GM23338 (cell line): ENCODE results near the gene DOCK1.

ENCODE experiments used
- CREB1 ChIP-seq: fragments of 250-450 bp; sonication (Bioruptor Pico); IDR thresholded peaks from 2 replicates; pipeline ENCODE4 v1.5.0; 2020; ENCODE audit warnings: low read depth, mild to moderate bottlenecking, moderate library complexity
- EZH2 ChIP-seq: fragments of 200-600 bp; sonication (generic); IDR thresholded peaks from one replicate; pipeline ENCODE4 v1.8.0; 2017; ENCODE audit warnings: antibody characterized with exemption, mild to moderate bottlenecking, low read depth; ENCODE audit not compliant: unreplicated experiment
- EZH2phosphoT487 ChIP-seq: fragments of 200-600 bp; sonication (generic); IDR thresholded peaks from one replicate; pipeline ENCODE4 v1.8.1; 2018; ENCODE audit warnings: antibody characterized with exemption; ENCODE audit not compliant: unreplicated experiment
- JUNB ChIP-seq: IDR thresholded peaks from one replicate; pipeline ENCODE4 v1.6.1; 2016; ENCODE audit warnings: antibody characterized with exemption; ENCODE audit not compliant: unreplicated experiment
- NANOG ChIP-seq: IDR thresholded peaks from 2 replicates; pipeline ENCODE4 v1.6.1; 2016; ENCODE audit warnings: antibody characterized with exemption, borderline replicate concordance
- POLR2AphosphoS5 ChIP-seq: IDR thresholded peaks from 2 replicates; pipeline ENCODE4 v1.6.1; 2016; ENCODE audit warnings: antibody characterized with exemption, low read depth
- TF ChIP-seq, protein P1 (sequence below): IDR thresholded peaks from 2 replicates; pipeline ENCODE4 v1.6.1; 2016; ENCODE audit warnings: antibody characterized with exemption
- TF ChIP-seq, protein P2 (sequence below), 2 experiments: fragments of 200-600 bp in 1 of 2; sonication (generic) in 1 of 2; conservative IDR thresholded peaks; 2 replicates each; pipeline versions ENCODE4 v1.5.1 to v1.6.1; 2016 to 2017; ENCODE audit warnings: antibody characterized with exemption in 2 of 2, low read depth in 2 of 2, mild to moderate bottlenecking in 2 of 2, moderate library complexity in 1 of 2
- TF ChIP-seq, protein P3 (sequence below): IDR thresholded peaks from one replicate; pipeline ENCODE4 v1.6.1; 2018; ENCODE audit warnings: antibody characterized with exemption; ENCODE audit not compliant: unreplicated experiment
- TF ChIP-seq, protein P4 (sequence below): fragments of 250-450 bp; sonication (Bioruptor Pico); IDR thresholded peaks from 2 replicates; pipeline ENCODE4 v1.5.0; 2020; ENCODE audit warnings: mild to moderate bottlenecking, moderate library complexity

DNA sequence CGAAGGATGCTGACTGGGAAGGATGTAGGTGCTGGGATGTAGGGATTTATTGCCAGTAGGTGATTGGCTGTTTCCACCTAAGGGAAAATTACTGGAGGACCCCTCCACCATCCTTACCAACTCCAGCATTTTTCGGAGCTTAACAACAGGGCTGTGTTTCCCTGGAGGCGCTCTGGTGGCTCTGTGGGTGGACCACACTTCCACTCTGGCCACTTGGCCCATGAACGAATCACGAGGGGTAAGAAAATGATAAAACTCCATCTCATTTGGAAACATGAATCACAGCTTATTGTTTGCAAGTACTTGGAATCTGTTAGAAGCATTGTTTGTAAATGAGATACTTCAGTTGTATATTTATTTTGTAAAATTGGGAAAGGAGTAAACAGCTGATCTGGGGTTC lies 3.0 kb downstream of the DOCK1 start:
- TF ChIP-seq, protein P1, sequence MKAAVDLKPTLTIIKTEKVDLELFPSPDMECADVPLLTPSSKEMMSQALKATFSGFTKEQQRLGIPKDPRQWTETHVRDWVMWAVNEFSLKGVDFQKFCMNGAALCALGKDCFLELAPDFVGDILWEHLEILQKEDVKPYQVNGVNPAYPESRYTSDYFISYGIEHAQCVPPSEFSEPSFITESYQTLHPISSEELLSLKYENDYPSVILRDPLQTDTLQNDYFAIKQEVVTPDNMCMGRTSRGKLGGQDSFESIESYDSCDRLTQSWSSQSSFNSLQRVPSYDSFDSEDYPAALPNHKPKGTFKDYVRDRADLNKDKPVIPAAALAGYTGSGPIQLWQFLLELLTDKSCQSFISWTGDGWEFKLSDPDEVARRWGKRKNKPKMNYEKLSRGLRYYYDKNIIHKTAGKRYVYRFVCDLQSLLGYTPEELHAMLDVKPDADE: no peak
- TF ChIP-seq, protein P2, sequence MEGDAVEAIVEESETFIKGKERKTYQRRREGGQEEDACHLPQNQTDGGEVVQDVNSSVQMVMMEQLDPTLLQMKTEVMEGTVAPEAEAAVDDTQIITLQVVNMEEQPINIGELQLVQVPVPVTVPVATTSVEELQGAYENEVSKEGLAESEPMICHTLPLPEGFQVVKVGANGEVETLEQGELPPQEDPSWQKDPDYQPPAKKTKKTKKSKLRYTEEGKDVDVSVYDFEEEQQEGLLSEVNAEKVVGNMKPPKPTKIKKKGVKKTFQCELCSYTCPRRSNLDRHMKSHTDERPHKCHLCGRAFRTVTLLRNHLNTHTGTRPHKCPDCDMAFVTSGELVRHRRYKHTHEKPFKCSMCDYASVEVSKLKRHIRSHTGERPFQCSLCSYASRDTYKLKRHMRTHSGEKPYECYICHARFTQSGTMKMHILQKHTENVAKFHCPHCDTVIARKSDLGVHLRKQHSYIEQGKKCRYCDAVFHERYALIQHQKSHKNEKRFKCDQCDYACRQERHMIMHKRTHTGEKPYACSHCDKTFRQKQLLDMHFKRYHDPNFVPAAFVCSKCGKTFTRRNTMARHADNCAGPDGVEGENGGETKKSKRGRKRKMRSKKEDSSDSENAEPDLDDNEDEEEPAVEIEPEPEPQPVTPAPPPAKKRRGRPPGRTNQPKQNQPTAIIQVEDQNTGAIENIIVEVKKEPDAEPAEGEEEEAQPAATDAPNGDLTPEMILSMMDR (conservative IDR thresholded peaks at IDR 0.05; ENCODE audit: low read depth in 2 of 2): no peak
- TF ChIP-seq, protein P3, sequence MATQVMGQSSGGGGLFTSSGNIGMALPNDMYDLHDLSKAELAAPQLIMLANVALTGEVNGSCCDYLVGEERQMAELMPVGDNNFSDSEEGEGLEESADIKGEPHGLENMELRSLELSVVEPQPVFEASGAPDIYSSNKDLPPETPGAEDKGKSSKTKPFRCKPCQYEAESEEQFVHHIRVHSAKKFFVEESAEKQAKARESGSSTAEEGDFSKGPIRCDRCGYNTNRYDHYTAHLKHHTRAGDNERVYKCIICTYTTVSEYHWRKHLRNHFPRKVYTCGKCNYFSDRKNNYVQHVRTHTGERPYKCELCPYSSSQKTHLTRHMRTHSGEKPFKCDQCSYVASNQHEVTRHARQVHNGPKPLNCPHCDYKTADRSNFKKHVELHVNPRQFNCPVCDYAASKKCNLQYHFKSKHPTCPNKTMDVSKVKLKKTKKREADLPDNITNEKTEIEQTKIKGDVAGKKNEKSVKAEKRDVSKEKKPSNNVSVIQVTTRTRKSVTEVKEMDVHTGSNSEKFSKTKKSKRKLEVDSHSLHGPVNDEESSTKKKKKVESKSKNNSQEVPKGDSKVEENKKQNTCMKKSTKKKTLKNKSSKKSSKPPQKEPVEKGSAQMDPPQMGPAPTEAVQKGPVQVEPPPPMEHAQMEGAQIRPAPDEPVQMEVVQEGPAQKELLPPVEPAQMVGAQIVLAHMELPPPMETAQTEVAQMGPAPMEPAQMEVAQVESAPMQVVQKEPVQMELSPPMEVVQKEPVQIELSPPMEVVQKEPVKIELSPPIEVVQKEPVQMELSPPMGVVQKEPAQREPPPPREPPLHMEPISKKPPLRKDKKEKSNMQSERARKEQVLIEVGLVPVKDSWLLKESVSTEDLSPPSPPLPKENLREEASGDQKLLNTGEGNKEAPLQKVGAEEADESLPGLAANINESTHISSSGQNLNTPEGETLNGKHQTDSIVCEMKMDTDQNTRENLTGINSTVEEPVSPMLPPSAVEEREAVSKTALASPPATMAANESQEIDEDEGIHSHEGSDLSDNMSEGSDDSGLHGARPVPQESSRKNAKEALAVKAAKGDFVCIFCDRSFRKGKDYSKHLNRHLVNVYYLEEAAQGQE: no peak
- TF ChIP-seq POLR2AphosphoS5: no peak
- no peak for TF ChIP-seq EZH2
- TF ChIP-seq CREB1 (CRISPR knock-in tag): no peak
- TF ChIP-seq, protein P4, sequence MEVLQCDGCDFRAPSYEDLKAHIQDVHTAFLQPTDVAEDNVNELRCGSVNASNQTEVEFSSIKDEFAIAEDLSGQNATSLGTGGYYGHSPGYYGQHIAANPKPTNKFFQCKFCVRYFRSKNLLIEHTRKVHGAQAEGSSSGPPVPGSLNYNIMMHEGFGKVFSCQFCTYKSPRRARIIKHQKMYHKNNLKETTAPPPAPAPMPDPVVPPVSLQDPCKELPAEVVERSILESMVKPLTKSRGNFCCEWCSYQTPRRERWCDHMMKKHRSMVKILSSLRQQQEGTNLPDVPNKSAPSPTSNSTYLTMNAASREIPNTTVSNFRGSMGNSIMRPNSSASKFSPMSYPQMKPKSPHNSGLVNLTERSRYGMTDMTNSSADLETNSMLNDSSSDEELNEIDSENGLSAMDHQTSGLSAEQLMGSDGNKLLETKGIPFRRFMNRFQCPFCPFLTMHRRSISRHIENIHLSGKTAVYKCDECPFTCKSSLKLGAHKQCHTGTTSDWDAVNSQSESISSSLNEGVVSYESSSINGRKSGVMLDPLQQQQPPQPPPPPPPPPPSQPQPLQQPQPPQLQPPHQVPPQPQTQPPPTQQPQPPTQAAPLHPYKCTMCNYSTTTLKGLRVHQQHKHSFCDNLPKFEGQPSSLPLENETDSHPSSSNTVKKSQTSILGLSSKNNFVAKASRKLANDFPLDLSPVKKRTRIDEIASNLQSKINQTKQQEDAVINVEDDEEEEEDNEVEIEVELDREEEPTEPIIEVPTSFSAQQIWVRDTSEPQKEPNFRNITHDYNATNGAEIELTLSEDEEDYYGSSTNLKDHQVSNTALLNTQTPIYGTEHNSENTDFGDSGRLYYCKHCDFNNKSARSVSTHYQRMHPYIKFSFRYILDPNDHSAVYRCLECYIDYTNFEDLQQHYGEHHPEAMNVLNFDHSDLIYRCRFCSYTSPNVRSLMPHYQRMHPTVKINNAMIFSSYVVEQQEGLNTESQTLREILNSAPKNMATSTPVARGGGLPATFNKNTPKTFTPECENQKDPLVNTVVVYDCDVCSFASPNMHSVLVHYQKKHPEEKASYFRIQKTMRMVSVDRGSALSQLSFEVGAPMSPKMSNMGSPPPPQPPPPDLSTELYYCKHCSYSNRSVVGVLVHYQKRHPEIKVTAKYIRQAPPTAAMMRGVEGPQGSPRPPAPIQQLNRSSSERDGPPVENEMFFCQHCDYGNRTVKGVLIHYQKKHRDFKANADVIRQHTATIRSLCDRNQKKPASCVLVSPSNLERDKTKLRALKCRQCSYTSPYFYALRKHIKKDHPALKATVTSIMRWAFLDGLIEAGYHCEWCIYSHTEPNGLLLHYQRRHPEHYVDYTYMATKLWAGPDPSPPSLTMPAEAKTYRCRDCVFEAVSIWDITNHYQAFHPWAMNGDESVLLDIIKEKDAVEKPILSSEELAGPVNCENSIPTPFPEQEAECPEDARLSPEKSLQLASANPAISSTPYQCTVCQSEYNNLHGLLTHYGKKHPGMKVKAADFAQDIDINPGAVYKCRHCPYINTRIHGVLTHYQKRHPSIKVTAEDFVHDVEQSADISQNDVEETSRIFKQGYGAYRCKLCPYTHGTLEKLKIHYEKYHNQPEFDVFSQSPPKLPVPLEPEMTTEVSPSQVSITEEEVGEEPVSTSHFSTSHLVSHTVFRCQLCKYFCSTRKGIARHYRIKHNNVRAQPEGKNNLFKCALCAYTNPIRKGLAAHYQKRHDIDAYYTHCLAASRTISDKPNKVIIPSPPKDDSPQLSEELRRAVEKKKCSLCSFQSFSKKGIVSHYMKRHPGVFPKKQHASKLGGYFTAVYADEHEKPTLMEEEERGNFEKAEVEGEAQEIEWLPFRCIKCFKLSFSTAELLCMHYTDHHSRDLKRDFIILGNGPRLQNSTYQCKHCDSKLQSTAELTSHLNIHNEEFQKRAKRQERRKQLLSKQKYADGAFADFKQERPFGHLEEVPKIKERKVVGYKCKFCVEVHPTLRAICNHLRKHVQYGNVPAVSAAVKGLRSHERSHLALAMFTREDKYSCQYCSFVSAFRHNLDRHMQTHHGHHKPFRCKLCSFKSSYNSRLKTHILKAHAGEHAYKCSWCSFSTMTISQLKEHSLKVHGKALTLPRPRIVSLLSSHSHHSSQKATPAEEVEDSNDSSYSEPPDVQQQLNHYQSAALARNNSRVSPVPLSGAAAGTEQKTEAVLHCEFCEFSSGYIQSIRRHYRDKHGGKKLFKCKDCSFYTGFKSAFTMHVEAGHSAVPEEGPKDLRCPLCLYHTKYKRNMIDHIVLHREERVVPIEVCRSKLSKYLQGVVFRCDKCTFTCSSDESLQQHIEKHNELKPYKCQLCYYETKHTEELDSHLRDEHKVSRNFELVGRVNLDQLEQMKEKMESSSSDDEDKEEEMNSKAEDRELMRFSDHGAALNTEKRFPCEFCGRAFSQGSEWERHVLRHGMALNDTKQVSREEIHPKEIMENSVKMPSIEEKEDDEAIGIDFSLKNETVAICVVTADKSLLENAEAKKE (CRISPR knock-in tag): no peak
- TF ChIP-seq EZH2phosphoT487: no peak
- TF ChIP-seq JUNB: no peak
- TF ChIP-seq NANOG: no peak
